ENCODE results near the gene TNFRSF13B.
"Not testable (repeated sequence)": the region's sequence is repeated elsewhere in the genome, so short reads cannot be mapped to it uniquely, and the experiment has no call there.

Gene TNFRSF13B

DNA sequence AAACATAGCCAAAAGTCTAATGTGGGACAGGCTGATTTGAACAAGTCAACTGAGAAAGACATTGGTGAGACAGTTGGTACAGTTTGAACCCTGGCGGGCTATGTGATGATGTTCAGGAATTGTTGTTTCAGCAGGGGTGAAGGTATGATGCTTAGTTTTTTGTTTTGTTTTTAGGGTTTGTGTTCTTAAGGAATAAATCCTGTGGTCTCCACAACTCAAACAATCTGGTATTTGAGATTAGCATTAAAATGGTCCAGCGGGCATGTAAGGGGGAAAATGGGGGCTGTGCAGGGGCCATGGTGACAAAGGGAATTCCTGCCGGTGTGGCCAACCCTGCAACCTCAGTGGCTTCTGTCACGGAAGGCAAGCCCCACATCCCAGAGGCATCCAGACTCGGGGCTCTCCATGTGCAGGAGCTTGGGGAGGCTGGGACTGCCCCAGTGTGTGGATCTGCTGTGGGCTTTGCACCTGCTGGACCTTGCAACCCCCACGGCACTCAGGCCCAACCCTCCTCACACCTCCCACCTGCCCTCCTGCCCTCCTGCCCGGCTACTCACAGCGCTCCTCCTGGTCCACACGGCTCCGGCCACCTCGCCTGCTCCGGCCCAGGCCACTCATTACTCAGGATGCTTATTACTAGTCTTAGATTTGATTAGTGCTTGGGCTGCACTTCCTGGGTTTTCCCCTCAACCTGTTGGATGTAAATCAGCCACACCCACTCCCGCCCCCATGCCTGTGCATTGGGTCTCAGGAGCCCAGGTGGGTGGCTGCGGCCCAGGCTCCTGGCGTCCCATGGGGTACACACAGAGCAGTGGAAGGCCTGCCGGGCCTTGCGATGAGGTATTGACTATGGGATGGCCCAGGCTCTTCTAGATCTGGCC, at the start of gene TNFRSF13B:
TSS of gene TNFRSF13B (minus strand) at position 661 of the 881 bp plus-strand sequence. CDS start at position 618, 43 bp downstream.
- DNase-seq: no peak

DNA sequence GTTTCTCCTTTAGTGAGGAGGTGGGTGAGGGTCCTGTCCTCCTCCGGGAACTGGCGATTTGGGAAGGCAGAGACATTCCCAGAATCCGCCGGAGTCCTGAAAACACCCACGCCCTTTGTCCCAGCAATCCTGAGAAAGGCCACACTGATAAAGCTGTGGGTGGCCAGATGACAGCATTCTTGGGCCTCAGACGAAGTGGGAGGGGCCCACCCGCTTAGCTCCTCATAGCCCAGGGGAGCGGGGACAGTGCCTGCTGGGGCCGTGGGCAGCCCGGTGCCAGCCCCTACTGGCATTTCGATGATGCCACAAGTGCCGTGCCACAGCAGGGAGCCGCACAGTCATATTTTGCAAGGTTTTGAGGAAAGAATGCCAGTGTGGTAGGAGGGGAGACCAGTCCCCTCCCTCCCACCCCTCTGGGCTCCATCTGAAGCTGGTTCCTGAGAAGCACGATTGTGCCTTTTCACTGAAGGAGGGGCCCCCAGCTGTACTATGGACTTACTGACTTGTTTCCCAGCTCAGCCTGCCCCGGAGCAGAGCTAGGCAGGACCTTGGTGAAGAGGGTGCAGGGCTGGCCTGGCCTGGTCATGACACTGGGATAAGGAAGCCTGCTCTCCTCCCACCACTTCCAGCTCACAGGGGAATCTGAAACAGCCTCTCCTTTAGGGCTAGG, 49.4 kb upstream of the TNFRSF13B start:
- no peak for DNase-seq

DNA sequence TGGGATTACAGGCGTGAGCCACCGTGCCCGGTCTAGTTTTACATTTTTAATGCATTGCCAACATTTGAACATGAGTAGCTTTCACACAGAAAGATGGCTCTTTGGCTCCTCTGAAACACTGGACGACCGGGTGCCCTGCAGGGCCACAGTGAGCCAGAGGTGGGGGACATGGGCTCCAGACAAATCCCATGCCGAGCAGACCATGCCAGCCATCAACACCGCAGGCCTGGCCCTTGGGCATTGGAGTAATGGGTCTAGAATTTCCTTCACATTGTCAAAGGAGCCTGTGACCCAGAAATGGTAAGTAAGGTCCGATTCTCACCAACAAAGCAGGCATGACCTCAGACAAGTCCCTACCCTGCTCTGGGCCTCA, 48.9 kb upstream of the TNFRSF13B start:
- DNase-seq: no peak

DNA sequence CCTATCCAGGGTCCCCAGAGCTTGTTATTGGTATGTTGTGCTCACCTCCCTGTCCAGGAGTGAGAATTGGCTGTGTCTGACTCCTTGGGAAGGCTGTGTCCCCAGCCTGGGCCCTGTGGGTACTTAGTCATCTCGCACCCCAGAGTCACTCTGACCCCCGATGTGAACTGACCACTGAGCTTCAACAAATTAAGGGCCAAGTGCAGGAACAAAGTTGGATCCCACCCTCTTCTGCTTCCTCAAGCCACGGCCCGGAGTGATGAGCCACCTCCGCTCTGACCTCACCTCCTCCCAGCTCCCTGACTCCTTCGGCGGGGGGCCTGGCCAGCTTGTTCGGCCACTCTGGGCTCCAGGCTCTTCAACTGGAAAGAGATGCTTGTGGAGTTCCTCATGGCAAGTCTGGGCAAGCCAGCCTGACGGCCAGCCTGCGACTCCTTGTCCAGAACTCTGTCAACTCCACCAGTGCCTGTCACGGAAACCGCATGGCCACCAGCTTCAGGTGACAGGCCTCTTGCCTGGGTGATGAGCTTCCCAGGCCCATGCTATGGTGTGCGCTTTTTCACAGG, 48.1 kb upstream of the TNFRSF13B start:
- no peak for DNase-seq

DNA sequence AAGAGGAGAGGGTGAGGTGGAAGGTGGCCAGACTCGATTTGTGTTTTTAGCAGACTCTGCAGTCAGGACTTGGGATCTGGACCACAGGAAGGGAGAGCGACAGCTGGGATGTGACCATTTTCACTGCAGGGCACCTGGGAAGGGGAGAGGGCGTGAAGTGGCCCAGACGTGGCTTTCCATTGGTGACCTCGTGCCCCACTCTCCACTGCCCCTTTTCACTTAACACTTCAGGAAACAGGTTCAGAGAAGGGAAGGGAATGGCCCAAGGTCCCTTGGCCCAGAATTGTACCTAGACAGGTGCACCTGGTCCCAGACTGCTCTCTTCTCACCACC, 47.5 kb upstream of the TNFRSF13B start:
- DNase-seq: no peak

GRCh38 chr17:17018612-17019429, 46.9 kb upstream of the TNFRSF13B start:
- no peak for DNase-seq

DNA sequence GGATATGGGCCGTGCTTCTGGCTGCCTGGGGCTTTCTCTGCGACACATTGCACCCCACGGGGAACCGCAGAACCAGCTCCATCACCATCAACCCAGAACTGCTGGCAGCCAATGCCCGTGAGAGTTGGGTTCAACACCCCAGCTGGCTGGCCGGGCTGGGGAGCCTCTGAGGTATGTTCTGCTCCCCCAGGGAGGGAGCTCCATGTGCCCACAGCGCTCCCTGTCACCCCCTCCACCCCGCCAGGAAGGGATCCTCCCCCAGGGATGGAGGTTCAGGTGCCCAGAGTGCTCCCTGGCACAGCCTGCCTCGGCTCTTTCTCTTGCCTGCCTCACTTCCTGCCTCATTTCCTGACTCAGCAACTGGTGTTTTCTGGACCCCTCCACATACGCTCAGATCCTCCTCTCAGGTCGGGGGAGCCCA, 46.1 kb upstream of the TNFRSF13B start:
- DNase-seq: no peak

DNA sequence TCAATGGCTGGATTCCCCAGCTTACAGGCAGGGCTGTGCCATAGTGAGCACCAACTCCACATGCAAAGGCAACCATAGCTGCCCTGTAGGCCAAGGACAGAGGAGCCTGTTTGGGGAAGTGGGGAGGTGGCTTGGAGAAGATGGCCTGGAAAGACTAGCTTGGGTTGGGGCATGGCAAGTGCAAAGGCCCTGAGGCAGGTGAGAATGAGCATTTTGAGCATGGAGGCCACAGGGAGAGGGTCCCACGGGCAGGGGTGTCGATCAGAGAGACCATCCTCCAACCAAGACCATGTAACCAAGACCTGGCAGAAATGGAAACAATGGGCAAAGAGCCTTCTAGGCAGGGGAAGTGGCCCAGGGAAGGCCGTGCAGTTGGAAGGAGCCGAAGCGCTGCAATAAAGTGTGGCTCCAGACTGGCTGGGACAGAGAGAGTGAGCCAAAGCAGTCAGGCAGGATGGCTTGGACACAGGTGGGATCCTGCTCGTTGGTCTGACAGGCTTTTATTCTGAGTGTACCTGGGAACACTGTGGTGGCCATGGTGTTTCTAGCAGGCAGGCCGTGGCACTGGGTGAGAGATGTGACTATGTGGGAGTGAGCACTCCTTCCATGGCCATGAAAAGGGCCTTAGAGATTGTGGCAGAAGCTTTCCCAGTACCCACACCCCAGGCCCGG, 45.6 kb upstream of the TNFRSF13B start:
- no peak for DNase-seq

- DNase-seq: not testable (repeated sequence)
Observed at GRCh38 chr17:17016199-17017197, 44.6 kb upstream of the TNFRSF13B start.

- no peak for DNase-seq
Observed at GRCh38 chr17:17015230-17015629, 43.3 kb upstream of the TNFRSF13B start.

DNA sequence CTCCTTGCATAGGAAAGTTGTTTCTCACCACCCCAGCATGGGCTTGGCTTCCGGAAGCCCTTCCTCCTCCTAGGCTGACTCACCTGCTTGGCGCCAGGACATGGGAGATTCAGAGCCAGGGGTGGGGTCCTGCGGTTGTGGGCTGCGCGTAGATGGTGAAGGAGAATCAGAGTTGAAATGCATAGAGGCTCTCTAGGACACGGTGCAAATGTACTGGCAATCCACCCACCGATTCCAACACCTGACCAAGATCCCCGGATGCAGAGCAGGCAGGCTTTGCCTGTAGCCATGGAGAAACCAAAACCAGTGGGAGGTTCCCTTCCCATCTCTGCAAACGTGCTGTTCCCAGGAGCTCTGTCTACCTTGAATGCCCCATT, 42.8 kb upstream of the TNFRSF13B start:
- DNase-seq: not testable (repeated sequence)

DNA sequence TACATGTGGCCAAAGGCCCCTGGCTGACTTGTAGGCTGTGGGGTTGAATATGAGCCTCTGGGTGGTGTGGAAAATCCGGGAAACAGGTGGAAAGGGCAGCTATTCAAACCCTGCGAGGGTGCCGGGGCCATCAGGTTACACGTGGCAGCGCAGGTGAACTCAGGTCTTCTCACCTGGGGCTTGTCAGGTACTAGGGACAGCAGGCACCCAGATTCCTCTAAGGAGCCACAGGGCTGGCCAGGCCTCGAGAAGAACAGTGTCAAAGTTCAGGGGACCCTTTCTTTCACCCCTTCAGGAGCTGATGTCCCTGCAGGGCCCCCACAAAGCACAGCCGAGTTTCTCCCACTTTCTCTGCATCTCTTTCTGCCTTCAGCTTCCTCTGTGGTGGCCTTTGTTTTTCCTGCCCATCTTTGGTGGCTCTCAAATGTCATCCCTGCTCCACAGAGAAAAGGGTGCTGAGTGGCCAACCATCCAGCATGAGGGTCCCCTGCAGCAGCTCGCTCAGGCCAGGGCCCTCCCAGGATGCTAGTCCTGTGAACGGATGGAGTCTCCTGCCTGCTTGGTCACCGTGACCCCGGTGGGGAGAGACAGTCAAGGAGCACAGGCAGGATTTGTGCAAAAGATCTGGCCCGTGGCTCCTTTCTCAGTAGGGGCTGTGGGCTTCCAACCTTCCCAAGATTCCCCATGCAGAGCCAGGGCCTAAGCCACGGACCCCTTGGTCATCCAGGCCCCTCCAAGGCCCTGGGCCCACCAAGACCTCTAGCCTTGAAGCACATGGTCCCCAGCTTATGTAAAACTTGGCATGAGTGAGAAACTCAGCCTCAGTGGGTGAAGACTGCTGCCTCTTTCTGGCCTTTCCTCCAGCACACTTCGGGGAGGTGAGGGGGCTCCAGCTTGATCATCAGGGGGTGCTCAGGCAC, 42.2 kb upstream of the TNFRSF13B start:
- not testable (repeated sequence) for DNase-seq

- not testable (repeated sequence) for DNase-seq
Observed at GRCh38 chr17:17011043-17011907, 39.4 kb upstream of the TNFRSF13B start.

GRCh38 chr17:17010545-17011034, 38.7 kb upstream of the TNFRSF13B start:
- not testable (repeated sequence) for DNase-seq

DNA sequence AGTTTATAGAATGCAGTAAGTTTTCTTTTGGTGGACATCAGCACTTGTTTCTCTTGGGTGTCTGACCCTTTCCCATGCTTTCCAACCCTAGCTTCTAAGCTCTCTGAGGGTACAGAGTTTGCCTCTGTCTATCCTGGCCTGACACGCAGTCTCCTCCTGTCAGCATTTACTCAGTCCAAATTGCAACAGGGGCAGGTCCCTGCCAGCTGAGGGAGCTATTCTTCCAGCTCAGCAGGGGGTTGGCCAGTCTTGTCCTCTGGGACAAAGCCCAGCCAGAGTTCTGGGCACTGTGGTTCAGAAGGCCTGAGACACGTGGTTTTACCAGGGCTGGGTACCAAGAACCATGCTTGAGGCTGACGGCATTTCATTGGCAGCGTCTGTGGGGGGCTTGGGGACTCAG, 38.1 kb upstream of the TNFRSF13B start:
- not testable (repeated sequence) for DNase-seq

DNA sequence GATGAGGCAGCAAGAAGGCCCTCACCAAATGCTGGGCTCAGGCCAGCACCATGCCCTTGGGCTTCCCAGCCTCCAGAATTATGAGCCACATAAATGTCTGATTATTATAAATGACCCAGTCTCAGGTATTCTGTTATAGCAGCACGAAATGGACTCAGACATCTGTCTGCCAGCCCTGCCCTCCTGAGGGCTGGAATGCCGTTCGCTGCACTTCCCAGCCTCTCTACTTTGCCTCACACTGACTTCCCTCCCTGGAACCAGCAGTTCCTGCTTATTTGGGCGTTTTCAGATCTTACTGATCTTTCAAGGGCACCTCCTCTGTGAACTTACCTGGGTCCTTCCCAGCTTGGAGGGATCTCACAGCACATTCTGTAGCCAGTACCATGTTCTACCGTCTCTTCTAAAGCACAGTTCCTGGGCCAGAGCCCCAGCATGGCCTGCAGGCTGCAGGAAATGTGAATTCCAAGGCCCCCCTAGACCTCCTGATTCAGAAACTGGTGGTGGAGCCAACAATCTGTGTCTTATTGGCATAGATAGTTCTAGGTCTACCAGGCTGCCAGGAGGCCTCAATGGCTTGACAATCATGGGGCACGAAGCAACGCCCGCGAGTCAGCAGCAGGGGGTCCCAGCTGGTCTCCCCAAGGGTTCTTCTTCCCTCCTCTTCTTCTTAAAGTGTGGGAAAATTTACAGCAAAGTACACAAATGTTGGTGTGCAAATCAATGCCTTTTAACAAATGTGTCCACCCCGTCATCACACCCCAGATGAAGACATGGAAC, 36.9 kb upstream of the TNFRSF13B start:
- DNase-seq: not testable (repeated sequence)

GRCh38 chr17:17007891-17008290, 36.0 kb upstream of the TNFRSF13B start:
- DNase-seq: not testable (repeated sequence)
